RWPE2 (cell line): ENCODE data around the gene CASP2.
A peak's percentile ranks its signal among the peaks of the same experiment; 100 is the strongest.

ENCODE experiments used
- ATAC-seq: fragments of 200-7000 bp; cut with Tn5 transposase; 3 replicates; pipeline ENCODE4 v1.9.1; 2021; ENCODE audit warnings: low read depth
- DNase-seq: peaks from one replicate; pipeline ENCODE4 v3.0.0-alpha.2; 2020; ENCODE audit warnings: low spot score
- H3K27ac ChIP-seq: fragments of 450-650 bp; 2 replicates; pipeline ENCODE4 v1.5.1; 2017; ENCODE audit warnings: mild to moderate bottlenecking; ENCODE audit not compliant: poor library complexity, severe bottlenecking
- H3K27me3 ChIP-seq: fragments of 250-450 bp; sonication (Bioruptor Pico); 2 replicates; pipeline ENCODE4 v1.5.1; 2021; ENCODE audit warnings: mild to moderate bottlenecking, moderate library complexity; ENCODE audit not compliant: insufficient read depth, poor library complexity, severe bottlenecking
- H3K36me3 ChIP-seq: fragments of 250-450 bp; sonication (Bioruptor Pico); 2 replicates; pipeline ENCODE4 v1.5.1; 2020; ENCODE audit warnings: low read depth, mild to moderate bottlenecking, moderate library complexity
- H3K4me1 ChIP-seq: fragments of 250-450 bp; sonication (Bioruptor Pico); 2 replicates; pipeline ENCODE4 v1.5.1; 2021; ENCODE audit warnings: mild to moderate bottlenecking, moderate library complexity; ENCODE audit not compliant: insufficient read depth, poor library complexity, severe bottlenecking
- H3K4me3 ChIP-seq: fragments of 250-450 bp; sonication (Bioruptor Pico); 2 replicates; pipeline ENCODE4 v1.5.1; 2021; ENCODE audit warnings: mild to moderate bottlenecking, moderate library complexity; ENCODE audit not compliant: severe bottlenecking
- H3K9me3 ChIP-seq: fragments of 250-450 bp; sonication (Bioruptor Pico); 2 replicates; pipeline ENCODE4 v1.5.1; 2021; ENCODE audit warnings: mild to moderate bottlenecking, moderate library complexity; ENCODE audit not compliant: severe bottlenecking
- CTCF ChIP-seq: fragments of 450-650 bp; IDR thresholded peaks from one replicate; pipeline ENCODE4 v1.5.1; 2017; ENCODE audit warnings: mild to moderate bottlenecking, moderate library complexity; ENCODE audit not compliant: poor library complexity, severe bottlenecking

CASP2 gene

GRCh38 chr7:143248761-143249354, 39.3 kb upstream of the CASP2 start:
- H3K27me3 ChIP-seq = no peaks in the 10 kb centered on the region
- no peak overlapping the region for H3K27ac ChIP-seq
- H3K4me3 ChIP-seq = no peak overlapping the region
- no peak for DNase-seq
- no peaks in the 10 kb centered on the region for H3K36me3 ChIP-seq
- TF ChIP-seq CTCF = no peak
- ATAC-seq = peak; percentile 46; the same call in 2 of the 3 replicates
- H3K9me3 ChIP-seq = no peaks in the 10 kb centered on the region
- peaks cover 17% of the 10 kb centered on the region for H3K4me1 ChIP-seq

- H3K9me3 ChIP-seq = peaks cover 2% of the 10 kb centered on the region
- no peak for TF ChIP-seq CTCF
- no peak for DNase-seq
- no peak overlapping the region for H3K27ac ChIP-seq
- H3K27me3 ChIP-seq = no peaks in the 10 kb centered on the region
- ATAC-seq = no peak
- H3K4me1 ChIP-seq = peaks cover 8% of the 10 kb centered on the region
- no peaks in the 10 kb centered on the region for H3K36me3 ChIP-seq
- no peak overlapping the region for H3K4me3 ChIP-seq
These were observed 38.0 kb upstream of the CASP2 start for GRCh38 chr7:143250199-143250598.

GRCh38 chr7:143250822-143251221, 37.3 kb upstream of the CASP2 start:
- no peaks in the 10 kb centered on the region for H3K27me3 ChIP-seq
- no peak for ATAC-seq
- no peak for TF ChIP-seq CTCF
- H3K4me3 ChIP-seq = no peak overlapping the region
- DNase-seq = no peak
- no peak overlapping the region for H3K27ac ChIP-seq
- H3K4me1 ChIP-seq = peaks cover 3% of the 10 kb centered on the region
- H3K36me3 ChIP-seq = no peaks in the 10 kb centered on the region
- H3K9me3 ChIP-seq = peaks cover 2% of the 10 kb centered on the region

GRCh38 chr7:143252006-143252405, 36.1 kb upstream of the CASP2 start:
- no peak overlapping the region for H3K4me3 ChIP-seq
- peaks cover 3% of the 10 kb centered on the region for H3K4me1 ChIP-seq
- no peak overlapping the region for H3K27ac ChIP-seq
- H3K36me3 ChIP-seq = no peaks in the 10 kb centered on the region
- DNase-seq (no peak), ATAC-seq (no peak)
- H3K27me3 ChIP-seq = no peaks in the 10 kb centered on the region
- TF ChIP-seq CTCF = no peak
- peaks cover 2% of the 10 kb centered on the region for H3K9me3 ChIP-seq

GRCh38 chr7:143255564-143255963, 32.6 kb upstream of the CASP2 start:
- ATAC-seq (no peak), DNase-seq (no peak)
- Histone ChIP-seq H3K27me3 (no peaks in the 10 kb centered on the region), H3K4me3 (no peak overlapping the region), H3K9me3 (peaks cover 2% of the 10 kb centered on the region), H3K4me1 (peaks cover 11% of the 10 kb centered on the region), H3K36me3 (no peaks in the 10 kb centered on the region), H3K27ac (no peak overlapping the region)
- no peak for TF ChIP-seq CTCF
